NCI-H146 treated with DMSO at 0.1 percent for 48 hours (cell line): ENCODE data around the gene KIAA1958.

Experiments
- DNase-seq: peaks from one replicate; lab custom pipeline; 2025; ENCODE audit not compliant: unreplicated experiment; lab: John Stamatoyannopoulos, UW

KIAA1958 gene

GRCh38 chr9:112527959-112528358, 41.3 kb downstream of the KIAA1958 start:
- DNase-seq: no peak

- DNase-seq: no peak
Observed at GRCh38 chr9:112529316-112529715, 42.7 kb downstream of the KIAA1958 start.

GRCh38 chr9:112530751-112531205, 44.2 kb downstream of the KIAA1958 start:
- DNase-seq: no peak

GRCh38 chr9:112531666-112532282, 45.1 kb downstream of the KIAA1958 start:
- DNase-seq: no peak

GRCh38 chr9:112532427-112532826, 45.8 kb downstream of the KIAA1958 start:
- no peak for DNase-seq

- no peak for DNase-seq
Observed at GRCh38 chr9:112533660-112534059, 47.0 kb downstream of the KIAA1958 start.

GRCh38 chr9:112535301-112535700, 48.7 kb downstream of the KIAA1958 start:
- DNase-seq: no peak

- DNase-seq: no peak
Observed at GRCh38 chr9:112535811-112536210, 49.2 kb downstream of the KIAA1958 start.

- no peak for DNase-seq
Observed at GRCh38 chr9:112537561-112537960, 50.9 kb downstream of the KIAA1958 start.

GRCh38 chr9:112540800-112541199, 54.2 kb downstream of the KIAA1958 start:
- DNase-seq: no peak

- no peak for DNase-seq
Observed at GRCh38 chr9:112541685-112542084, 55.1 kb downstream of the KIAA1958 start.

- no peak for DNase-seq
Observed at GRCh38 chr9:112542593-112543292, 56.1 kb downstream of the KIAA1958 start.

GRCh38 chr9:112544477-112544876, 57.9 kb downstream of the KIAA1958 start:
- DNase-seq: no peak

GRCh38 chr9:112545237-112545636, 58.6 kb downstream of the KIAA1958 start:
- no peak for DNase-seq

- no peak for DNase-seq
Observed at GRCh38 chr9:112546149-112547012, 59.8 kb downstream of the KIAA1958 start.

- no peak for DNase-seq
Observed at GRCh38 chr9:112548051-112548440, 61.4 kb downstream of the KIAA1958 start.

GRCh38 chr9:112548836-112549595, 62.4 kb downstream of the KIAA1958 start:
- no peak for DNase-seq

GRCh38 chr9:112550531-112550930, 63.9 kb downstream of the KIAA1958 start:
- no peak for DNase-seq

- DNase-seq: no peak
Observed at GRCh38 chr9:112551641-112552040, 65.0 kb downstream of the KIAA1958 start.

- DNase-seq: no peak
Observed at GRCh38 chr9:112552229-112553056, 65.8 kb downstream of the KIAA1958 start.
